ENCODE results near the gene CRYBG2. TPM values are rescaled to one million over a fixed set of nuclear protein-coding genes. Genes with fewer than 3 reads are reported as not detected.
A peak's percentile ranks its signal among the peaks of the same experiment; 100 is the strongest.

Gene CRYBG2
- total and polyA plus RNA-seq, 10 of the 15 experiments (the other 5 are each of a cell fraction or from before 2014, with no cell fraction given), result 0.03 to 1.2 (median 0.11) TPM; not detected in 4

DNA sequence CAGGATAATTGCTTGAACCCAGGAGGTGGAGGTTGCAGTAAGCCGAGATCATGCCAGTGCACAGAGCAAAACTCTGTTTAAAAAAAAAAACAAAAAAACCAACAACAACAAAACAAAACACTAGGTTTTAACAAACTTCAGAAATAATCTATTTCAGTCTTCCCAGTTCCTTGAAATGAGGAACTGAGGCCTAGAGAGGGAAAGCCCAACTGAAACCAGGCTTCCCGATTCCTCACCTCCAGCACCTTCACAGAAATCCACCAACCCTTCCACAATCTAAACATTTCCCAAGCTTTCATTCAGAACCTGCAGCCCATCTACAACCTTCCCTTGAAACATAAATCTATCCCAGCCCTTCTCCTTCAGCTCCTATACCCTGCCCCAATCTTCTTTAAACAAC, 36.8 kb downstream of the CRYBG2 start (continued):
- TF ChIP-seq CTCF (IDR thresholded peaks at IDR 0.05 in 2 of 3, conservative IDR thresholded peaks at IDR 0.05 in 1 of 3; ENCODE audit: control insufficient read depth in 2 of 3, extremely low read depth in 1 of 3, insufficient read depth in 1 of 3, low read depth in 3 of 3, low read length in 3 of 3), result no peak
- TF ChIP-seq SRF (IDR thresholded peaks at IDR 0.05; ENCODE audit: low read depth in 2 of 2, low read length in 2 of 2), result no peak
- TF ChIP-seq, protein P1, sequence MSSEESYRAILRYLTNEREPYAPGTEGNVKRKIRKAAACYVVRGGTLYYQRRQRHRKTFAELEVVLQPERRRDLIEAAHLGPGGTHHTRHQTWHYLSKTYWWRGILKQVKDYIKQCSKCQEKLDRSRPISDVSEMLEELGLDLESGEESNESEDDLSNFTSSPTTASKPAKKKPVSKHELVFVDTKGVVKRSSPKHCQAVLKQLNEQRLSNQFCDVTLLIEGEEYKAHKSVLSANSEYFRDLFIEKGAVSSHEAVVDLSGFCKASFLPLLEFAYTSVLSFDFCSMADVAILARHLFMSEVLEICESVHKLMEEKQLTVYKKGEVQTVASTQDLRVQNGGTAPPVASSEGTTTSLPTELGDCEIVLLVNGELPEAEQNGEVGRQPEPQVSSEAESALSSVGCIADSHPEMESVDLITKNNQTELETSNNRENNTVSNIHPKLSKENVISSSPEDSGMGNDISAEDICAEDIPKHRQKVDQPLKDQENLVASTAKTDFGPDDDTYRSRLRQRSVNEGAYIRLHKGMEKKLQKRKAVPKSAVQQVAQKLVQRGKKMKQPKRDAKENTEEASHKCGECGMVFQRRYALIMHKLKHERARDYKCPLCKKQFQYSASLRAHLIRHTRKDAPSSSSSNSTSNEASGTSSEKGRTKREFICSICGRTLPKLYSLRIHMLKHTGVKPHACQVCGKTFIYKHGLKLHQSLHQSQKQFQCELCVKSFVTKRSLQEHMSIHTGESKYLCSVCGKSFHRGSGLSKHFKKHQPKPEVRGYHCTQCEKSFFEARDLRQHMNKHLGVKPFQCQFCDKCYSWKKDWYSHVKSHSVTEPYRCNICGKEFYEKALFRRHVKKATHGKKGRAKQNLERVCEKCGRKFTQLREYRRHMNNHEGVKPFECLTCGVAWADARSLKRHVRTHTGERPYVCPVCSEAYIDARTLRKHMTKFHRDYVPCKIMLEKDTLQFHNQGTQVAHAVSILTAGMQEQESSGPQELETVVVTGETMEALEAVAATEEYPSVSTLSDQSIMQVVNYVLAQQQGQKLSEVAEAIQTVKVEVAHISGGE (CRISPR knock-in tag; IDR thresholded peaks at IDR 0.05), result no peak
- TF ChIP-seq ATF7 (IDR thresholded peaks at IDR 0.05; ENCODE audit: low read depth), result no peak
- 0 out of 2 replicates have a peak, but pooled peaks have one; percentile 29 for TF ChIP-seq EED (IDR thresholded peaks at IDR 0.05; ENCODE audit: low read depth)
- TF ChIP-seq NRF1 (conservative IDR thresholded peaks at IDR 0.05; ENCODE audit: low read depth, low read length), result no peak
- TF ChIP-seq SPI1 (IDR thresholded peaks at IDR 0.05; ENCODE audit: borderline replicate concordance, insufficient read depth, low read depth, low read length), result peak; percentile 86; the same call in 1 of the 2 replicates
- TF ChIP-seq STAT3 (IDR thresholded peaks at IDR 0.05; ENCODE audit: low read depth, low read length), result no peak

All from GM12878 (cell line).